SKM-1 (cell line): ENCODE data around the gene KTI12.
"Not testable (repeated sequence)": the region's sequence is repeated elsewhere in the genome, so short reads cannot be mapped to it uniquely, and the experiment has no call there.

Experiments
- DNase-seq: peaks from one replicate; lab custom pipeline; 2025; ENCODE audit not compliant: unreplicated experiment; lab: John Stamatoyannopoulos, UW

KTI12 gene

GRCh38 chr1:52041551-52042185, 8.1 kb upstream of the KTI12 start:
- DNase-seq: no peak

- DNase-seq: no peak
Measured at GRCh38 chr1:52037909-52038308, 4.3 kb upstream of the KTI12 start.

GRCh38 chr1:52037402-52037814, 3.8 kb upstream of the KTI12 start:
- no peak for DNase-seq

- no peak for DNase-seq
Measured at GRCh38 chr1:52034050-52034384, 407 bp upstream of the KTI12 start.

GRCh38 chr1:52032785-52033131, 852 bp downstream of the KTI12 start:
- DNase-seq: no peak

- no peak for DNase-seq
Measured at GRCh38 chr1:52032124-52032784, 1.4 kb downstream of the KTI12 start.

DNA sequence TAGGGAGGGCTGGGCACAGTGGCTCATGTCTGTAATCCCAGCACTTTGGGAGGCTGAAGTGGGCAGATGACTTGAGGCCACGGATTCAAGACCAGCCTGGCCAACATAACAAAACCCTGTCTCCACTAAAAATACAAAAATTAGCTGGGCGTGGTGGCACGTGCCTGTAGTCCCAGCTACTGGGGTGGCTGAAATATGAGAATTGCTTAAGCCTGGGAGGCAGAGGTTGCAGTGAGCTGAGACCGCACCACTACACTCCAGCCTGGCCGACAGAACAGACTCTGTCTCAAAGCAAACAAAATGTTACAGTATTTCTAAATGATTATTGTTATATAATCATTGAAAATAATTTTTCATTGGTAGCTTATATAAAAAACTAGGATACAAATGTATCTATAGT, 4.8 kb downstream of the KTI12 start:
- not testable (repeated sequence) for DNase-seq

DNA sequence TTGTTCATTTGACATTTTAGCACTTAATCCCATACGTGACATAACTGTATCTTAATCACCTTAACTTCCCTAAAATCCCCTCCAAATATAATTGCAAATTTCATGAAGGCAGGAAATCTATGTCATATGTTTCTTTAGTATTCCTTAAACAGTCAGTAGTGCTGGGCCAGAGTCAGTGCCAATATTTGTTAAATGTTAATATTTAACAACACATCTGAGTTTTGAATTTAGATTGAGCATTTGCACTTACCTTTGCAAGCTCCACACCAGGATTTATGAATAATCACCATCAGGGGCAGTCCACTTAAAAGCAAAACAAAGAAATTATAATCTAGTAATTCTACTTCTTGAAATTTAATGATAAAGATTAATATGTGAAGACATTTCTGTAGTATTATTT, 5.3 kb downstream of the KTI12 start:
- no peak for DNase-seq

DNA sequence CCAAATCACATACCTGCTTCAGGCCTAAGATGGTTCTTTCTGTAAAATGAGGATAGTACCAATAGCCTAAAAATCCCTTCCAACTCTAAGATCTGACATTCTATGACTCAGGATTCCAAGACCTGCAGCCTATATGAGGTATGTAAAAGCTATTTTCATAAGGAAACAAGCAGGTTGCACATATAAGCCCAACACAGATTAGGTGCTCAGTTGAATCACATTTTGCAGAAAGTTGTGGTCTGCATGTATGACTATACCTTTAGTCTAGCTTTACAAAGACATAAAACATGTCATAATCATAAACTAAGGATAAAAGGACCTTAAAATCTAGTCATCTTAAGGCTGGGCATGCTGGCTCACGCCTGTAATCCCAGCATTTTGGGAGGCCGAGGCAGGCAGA, 7.3 kb downstream of the KTI12 start:
- no peak for DNase-seq

- DNase-seq: no peak
Measured at GRCh38 chr1:52022133-52022532, 11.5 kb downstream of the KTI12 start.

GRCh38 chr1:52008071-52008809, 25.4 kb downstream of the KTI12 start:
- DNase-seq: no peak

GRCh38 chr1:52007215-52008002, 26.2 kb downstream of the KTI12 start:
- no peak for DNase-seq

DNA sequence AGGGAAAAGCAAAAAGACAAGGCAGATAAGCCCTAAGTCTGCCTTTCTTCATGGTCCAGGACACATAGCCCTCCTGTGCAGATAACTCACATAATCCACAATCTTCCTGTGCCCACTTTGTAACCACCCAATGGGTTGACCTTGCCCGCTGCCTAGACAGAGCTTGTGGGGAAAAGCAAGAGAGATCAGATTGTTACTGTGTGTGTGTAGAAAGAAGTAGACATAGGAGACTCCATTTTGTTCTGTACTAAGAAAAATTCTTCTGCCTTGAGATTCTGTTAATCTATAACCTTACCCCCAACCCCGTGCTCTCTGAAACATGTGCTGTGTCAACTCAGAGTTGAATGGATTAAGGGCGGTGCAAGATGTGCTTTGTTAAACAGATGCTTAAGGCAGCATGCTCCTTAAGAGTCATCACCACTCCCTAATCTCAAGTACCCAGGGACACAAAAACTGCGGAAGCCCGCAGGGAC, 27.5 kb downstream of the KTI12 start:
- not testable (repeated sequence) for DNase-seq

DNA sequence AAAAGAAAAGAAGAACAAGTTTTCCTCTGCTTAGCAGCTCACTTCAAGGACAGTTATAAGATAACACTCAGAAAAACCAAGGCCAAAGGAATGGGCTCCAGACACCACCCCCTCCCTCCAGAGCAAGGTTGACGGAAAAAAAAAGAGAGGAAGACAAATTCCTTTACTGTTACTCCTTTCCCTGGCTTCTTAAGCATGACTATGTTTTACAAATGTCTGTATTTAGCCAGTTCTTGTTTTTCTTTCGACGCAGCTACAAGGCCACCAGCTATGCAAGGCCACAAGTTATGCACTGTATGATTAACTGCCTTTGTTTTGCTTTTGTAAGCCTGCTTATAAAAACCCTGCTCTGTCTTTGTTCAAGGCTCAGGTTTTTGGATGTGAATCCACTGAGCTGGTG, 28.1 kb downstream of the KTI12 start:
- DNase-seq: not testable (repeated sequence)

- DNase-seq: no peak
Measured at GRCh38 chr1:52003877-52004276, 29.7 kb downstream of the KTI12 start.

DNA sequence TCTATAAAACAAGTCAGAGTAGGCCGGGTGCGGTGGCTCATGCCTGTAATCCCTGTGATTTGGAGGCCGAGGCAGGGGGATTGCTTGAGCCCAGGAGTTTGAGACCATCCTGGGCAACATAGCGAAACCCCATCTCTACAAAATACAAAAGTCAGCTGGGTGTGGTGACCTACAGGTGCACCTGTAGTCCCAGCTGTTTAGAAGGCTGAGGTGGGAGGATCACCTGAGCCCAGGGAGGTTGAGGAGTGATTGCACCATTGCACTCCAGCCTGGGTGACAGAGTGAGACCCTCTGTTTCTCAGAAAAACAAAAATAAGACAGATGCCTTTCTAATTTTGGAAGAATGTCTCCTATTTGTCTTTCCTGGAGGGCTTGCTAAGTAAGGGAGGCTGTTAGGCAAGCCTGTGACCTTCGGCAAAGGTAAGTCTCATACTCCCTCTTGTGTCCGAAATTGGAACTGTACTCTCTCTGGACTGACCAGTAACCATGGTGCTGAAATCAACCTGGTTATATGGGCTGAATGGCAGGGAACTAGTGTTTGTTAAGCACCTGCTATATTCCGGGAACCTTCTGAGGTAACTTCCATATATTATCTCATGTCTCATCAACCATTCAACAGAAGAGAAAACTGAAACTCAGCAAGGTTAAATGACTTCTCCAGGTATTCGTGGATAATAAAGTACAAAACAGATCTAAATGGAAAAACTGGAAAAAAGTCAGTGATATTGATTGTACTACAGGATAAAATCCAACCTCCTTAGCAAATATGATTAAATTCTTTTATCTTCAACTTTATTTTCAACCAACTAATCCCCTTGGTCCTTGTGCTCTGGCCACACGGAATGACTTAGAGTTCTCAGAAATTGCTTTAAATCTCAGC, 31.3 kb downstream of the KTI12 start:
- DNase-seq: peak; percentile 55

GRCh38 chr1:51998701-51999100, 34.9 kb downstream of the KTI12 start:
- DNase-seq: no peak

DNA sequence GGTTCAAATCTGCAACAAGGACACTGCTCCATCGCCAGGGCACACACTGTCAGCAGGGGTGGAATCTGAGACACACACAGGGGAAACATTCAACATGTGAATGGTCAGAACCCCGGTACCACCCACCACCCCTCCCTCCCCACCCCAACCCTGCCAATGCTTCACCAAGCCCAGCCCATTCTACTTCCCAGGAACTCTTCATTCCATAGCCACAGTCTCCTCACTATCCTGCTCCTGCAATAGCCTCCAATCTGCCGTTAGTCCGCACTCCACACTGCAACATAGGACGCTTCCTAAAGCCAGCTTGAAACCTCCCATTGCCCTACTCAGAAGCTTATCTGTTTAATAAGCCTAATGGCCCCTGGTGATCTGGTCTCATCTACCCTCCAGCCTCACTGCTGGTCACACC, 35.6 kb downstream of the KTI12 start:
- no peak for DNase-seq

DNA sequence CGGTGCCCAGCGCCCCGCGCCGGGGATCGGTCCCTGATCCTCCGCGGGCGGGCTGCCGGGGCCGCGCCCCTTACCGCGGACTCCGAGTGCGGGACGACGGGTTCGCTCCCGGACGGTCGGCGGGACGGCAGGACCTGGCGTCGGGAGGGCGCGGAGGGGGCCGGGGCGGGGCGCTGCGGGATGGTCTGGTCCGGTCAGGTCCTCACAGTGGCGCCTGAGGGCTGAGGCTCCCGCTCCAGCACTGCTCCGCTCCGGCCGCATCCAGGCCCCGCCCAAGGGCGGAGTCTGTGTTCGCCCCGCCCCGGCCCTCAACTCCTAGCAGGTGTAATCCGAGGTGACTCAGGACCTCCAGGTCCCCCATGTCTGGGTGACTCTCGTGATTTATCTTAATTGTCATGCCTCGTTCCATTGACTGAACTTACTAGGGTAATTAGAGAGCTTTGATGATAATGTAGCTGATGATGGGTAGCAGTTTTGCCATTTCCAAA, 43.1 kb downstream of the KTI12 start, which contains the start of gene RAB3B:
Gene RAB3B, minus strand, starts transcription at position 223 of the 488 bp plus-strand sequence. CDS start 13,583 bp downstream, outside the sequence.
- DNase-seq: no peak
